Glomerular endothelial cell (primary cell): ENCODE results near the gene IL17D. TPM values are rescaled to one million over a fixed set of nuclear protein-coding genes. Genes with fewer than 3 reads are reported as not detected.
A peak's percentile ranks its signal among the peaks of the same experiment; 100 is the strongest.
"Not testable (repeated sequence)": the region's sequence is repeated elsewhere in the genome, so short reads cannot be mapped to it uniquely, and the experiment has no call there.

Experiments used
- DNase-seq: peaks from one replicate; pipeline ENCODE4 v3.0.0-alpha.2; 2011; ENCODE audit warnings: low read depth, low spot score; ENCODE audit errors: extremely low read depth
- total RNA-seq: library from RNA; depleted of rRNA; stranded (reverse); fragments of >200 nt; gene quantifications from 2 replicates; pipeline ENCODE4 v1.2.3, GENCODE V29; 2015

Gene IL17D
- total RNA-seq, 1 donor from 2014 or later, result 13.6 TPM

- no peak for DNase-seq
Measured at GRCh38 chr13:20717581-20718542, 14.4 kb downstream of the IL17D start.

- DNase-seq, result no peak
Measured at GRCh38 chr13:20718958-20719566, 15.6 kb downstream of the IL17D start.

DNA sequence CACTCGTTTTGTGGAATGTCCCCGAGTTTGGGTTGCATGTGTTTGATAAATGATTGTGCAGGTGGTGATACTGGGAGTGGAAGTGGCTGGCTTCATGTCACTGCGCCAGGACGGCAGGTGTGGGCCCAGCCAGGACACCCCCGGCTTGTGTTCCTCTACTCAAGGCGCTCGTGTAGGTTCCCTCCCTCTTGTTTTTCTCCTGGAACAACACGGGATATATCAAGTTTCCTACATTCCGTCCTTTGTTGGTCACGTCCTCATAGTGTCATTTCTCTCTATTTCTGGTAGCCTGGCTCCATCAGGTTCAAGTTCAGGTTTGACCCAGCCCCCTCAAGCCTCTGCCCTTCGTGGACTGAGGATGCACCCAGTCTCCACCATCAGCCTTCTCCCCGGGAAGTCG lies 16.3 kb downstream of the IL17D start:
- DNase-seq, result no peak

DNA sequence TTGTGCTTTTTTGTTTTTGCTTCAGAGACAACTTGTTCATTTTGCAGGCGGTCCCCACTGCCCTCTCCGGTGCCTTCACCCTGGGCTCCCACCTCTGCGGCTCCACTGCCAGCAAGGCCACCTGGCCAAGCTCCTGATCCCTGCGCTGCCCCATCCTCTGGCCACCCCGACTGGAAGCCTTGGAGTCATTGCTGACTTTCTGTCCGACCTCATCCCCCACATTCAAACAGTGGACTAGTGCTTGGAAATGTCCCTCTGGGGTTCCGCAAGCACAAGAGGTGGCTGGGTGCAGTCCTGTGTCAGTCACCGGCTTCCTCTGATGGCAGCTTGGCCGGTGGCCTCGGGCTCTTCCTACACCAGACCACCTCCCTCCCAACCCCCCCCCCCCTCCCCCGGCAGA lies 17.0 kb downstream of the IL17D start:
- DNase-seq, result no peak

GRCh38 chr13:20721058-20721453 lies 17.6 kb downstream of the IL17D start:
- DNase-seq, result no peak

- no peak for DNase-seq
Measured at GRCh38 chr13:20721454-20722357, 18.2 kb downstream of the IL17D start.

DNA sequence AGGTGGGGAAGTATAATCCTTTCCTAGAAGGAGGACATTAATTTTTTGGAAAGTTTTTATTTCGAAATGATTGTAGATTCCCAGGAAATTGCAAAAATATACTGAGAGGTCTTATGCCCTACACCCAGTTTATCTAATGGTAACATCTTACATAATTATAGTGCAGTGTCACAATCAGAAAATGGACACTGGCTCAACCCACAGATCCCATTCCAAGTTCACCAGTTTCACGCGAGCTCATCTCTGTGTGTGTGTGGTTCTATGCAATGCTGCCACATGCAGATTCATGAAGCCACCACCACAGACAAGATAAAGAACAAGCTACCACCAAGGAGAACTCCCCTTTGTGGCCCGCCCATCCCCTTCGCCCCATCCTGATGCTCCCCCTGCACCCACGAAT lies 24.4 kb downstream of the IL17D start:
- no peak for DNase-seq

GRCh38 chr13:20728579-20729311 lies 25.2 kb downstream of the IL17D start:
- DNase-seq, result no peak

GRCh38 chr13:20729633-20730585 lies 26.4 kb downstream of the IL17D start:
- DNase-seq, result no peak

DNA sequence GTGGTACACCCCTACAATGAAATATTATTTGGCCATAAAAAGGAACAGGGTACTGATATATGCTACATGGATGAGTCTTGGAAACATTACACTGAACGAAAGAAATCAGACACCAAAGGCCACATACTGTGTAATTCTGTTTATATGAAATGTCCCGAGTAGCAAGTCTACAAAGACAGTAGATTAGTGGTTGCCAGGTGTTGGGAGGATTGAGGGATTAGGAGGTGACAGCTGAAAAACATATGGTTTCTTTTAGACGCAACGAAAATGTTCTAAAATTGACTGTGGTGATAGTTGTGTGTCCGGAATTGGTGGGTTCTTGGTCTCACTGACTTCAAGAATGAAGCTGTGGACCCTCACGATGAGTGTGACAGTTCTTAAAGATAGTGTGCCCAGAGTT lies 35.1 kb downstream of the IL17D start:
- no peak for DNase-seq

- DNase-seq, result no peak
Measured at GRCh38 chr13:20740021-20740420, 36.5 kb downstream of the IL17D start.

- not testable (repeated sequence) for DNase-seq
Measured at GRCh38 chr13:20743830-20744404, 40.4 kb downstream of the IL17D start.

- DNase-seq, result no peak
Measured at GRCh38 chr13:20749377-20749776, 45.9 kb downstream of the IL17D start.

GRCh38 chr13:20754009-20754408 lies 50.5 kb downstream of the IL17D start:
- DNase-seq, result no peak

DNA sequence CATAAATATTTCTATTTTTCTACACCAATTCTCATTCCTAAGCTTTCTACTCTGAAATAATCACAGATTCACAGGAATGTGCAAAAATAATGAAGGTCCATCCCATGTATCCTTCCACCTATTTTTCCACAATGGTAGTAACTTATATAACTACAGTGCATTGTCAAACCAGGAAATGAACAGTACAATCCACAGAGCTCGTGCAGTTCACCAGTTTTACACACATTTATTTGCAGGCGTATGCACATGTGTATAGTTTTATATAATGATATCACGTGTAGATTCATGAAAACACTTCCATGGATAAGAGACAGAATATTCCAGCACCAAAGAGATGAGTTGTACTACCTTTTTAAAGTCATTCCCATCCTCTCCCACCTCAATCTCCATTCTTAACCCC lies 57.4 kb downstream of the IL17D start:
- DNase-seq, result no peak

- DNase-seq, result no peak
Measured at GRCh38 chr13:20767309-20767943, 63.9 kb downstream of the IL17D start.

- DNase-seq, result peak; percentile 52
Measured at GRCh38 chr13:20769091-20769490, 65.6 kb downstream of the IL17D start.

- DNase-seq, result no peak
Measured at GRCh38 chr13:20769834-20770233, 66.3 kb downstream of the IL17D start.
